Fibroblast of gingiva (primary cell): Measurements from ENCODE around the gene OVOL2.
"Not testable (repeated sequence)": the region's sequence is repeated elsewhere in the genome, so short reads cannot be mapped to it uniquely, and the experiment has no call there.

Source experiments
- DNase-seq: peaks from one replicate; pipeline ENCODE4 v3.0.0-alpha.2; 2011; ENCODE audit warnings: low read depth

The OVOL2 gene

DNA sequence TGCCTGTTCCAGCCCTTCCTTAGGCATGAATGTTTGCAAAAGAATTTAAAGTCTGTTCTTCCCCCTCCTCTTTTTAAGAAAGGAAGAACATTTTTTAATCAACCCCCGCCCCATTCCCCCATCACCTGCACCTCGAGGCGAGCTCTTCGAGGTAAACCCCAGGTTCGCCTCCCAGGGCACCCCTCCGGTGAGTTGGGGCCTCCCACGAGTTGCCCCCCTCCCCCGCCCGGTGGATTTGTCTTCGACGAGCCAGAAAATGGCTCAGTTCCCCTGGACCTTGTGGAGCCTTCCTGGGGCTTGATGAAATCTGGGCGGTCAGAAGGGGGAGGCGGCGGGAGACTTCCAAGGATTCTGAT, 256 bp upstream of the OVOL2 start:
- no peak for DNase-seq

DNA sequence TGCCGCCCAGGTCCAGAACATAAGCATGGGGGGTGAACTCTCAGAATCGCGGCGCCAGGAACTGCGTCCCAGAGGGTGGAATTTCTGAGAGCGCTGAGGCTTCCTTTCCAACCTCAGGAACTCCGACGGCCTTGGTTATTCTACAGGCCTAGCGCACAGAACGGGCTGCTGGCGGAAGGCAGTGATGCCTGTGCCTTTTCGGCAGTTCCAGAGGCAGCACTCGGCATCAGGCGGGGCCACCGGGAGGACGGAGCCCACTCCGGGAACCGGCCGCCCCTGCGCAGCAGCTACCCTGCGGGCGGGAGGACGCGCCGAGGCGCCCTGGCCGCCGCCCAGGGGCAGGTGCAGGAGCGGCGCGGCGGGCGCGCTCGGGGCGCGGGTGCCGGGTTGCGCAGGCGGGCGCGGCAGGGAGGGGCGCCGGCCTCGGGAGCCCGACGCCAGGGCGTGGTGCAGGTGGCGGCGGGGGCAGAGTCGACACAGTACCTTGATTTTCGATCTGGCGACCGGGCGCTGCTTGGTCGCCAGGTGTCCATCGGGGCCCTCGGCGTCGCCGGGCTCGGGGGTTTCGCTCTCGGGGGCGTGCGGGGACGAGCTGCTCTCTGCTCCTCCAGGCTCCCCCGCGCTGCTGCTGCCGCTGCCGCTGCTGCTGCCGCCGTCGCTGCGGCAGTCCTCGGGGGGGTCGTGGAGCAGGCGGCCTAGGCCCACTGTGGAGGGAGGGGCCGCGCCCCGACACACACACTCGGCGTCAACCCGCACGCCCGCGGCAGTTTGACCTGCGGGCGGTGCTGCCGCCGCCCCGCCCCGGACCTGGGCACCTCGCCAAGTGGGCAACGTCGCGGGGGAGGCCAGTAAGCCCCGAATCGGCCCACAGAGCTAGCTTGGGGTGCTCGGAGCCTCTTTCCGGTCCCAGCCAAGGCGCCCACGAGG, 1.3 kb downstream of the OVOL2 start:
- no peak for DNase-seq

DNA sequence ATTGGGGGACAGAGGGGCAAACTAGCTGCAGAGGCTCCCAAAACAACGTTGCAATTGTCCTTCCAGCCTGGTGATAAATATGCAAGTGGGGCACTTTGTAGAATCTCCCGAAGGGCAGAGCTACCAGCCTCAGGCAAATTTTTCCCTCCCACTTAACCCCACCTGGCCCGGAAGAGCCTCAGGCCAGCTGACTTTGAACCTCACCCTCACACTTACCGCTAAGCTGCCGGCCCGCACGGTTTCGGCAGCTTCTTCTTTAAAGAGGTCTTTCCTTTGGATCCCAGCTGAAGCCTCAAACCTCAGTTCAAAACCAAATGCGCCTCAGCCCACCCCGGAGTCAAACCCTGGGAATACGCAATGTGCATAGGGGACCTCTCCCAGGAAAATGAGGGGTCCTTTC, 2.5 kb downstream of the OVOL2 start:
- no peak for DNase-seq

DNA sequence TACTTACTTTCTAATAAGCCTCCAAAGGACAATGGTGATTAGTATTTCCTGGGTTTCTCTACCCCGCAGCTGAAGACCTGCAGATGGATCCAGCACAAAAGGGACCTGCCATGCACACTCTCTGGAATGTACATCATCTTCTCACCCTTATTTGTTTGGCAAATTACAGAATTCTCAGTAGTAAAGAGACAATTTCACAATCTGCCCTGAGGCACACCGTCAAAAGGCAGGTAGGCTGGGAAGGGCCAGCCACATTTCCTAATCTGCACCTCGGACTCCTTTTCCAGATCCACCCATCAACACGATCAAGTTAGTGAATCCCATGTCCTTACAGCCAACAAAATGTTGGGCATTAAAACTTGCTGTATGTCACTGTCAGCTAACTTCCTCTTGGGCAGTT, 4.9 kb downstream of the OVOL2 start:
- DNase-seq, result no peak

DNA sequence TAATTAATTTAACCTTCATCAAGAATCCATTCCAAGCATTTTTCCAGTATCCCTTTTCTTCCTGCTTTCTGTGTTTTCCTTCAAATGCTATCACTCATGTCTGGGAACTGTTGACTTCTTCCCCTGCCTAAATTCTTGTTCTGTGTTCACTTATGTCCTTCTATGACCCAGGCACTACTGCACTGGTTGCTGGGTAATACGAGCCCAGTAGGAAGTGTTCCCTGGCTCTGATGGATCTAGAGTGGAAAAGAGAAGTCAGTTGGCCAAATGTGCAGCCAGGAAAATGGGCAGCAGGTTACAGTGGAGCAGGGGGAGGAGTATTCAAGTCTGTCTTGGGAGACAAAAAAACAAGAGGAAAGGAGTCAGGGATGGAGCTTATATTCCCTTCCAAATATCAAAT, 7.1 kb downstream of the OVOL2 start:
- DNase-seq, result no peak

DNA sequence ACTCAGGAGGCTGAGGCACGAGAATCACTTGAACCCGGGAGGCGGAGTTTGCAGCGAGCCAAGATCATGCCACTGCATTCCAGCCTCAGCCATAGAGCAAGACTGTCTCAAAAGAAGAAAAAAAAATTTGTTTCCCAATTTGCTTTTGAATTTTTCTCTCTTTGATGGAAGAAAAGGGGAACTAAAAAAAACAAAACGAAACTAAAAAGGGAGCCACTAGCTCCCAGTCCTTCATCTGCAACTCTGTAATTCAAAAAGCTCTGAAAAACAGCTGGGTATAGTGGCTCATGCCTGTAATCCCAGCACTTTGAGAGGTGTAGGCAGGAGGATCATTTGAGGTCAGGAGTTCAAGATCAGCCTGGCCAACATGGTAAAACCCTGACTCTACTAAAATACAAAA, 9.5 kb downstream of the OVOL2 start:
- DNase-seq, result no peak

DNA sequence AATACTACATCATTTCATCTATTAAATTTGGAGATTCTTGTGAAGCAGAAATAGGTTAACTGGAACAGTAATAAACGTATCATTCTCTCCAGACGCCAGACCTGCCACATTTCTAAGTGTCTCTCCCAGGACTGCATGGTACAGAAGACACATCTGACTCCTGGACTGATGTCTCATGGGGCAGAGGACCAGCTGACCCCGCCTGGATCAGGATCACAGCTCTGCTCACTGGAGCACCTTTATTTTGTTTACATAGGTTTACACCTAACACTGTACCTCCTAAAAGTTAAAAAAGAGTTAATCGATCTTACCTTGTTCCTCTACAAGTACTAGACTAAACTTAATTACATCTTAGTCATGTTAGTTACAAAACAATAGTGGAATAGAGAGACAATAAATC, 11.2 kb downstream of the OVOL2 start:
- DNase-seq, result no peak

DNA sequence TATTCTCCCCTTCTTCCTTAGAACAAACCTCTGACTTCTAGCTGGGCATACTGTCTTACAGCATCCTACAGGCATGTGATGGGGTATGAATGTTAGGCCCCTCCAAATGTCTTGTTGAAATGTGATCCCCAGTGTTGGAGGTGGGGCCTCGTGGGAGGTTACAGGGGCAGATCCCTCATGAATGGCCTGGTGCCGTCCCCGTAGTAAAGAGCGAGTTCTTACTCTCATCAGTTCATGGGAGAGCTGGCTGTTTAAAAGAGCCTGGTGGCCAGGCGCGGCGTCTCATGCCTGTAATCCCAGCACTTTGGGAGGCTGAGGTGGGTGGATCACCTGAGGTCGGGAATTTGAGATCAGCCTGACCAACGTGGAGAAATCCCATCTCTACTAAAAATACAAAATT, 15.5 kb downstream of the OVOL2 start:
- no peak for DNase-seq

DNA sequence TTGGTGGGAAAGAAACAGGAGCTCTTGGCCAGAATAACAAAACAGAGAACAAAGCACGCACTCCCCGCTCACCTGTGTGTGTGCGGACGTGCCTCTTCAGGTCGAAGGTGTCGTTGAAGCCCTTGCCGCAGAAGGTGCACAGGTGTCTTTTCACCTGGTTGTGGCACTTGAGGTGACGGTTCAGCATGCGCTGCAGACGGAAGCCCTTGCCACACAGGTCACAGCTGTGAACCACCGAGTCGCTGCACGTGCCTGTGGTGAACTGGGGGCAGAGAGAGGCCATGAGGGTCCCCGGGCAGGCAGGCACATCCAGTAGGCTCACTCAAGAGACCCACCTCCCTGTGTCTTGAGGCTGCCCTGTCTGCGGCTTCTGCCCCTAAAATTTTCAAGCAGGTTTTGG, 16.3 kb downstream of the OVOL2 start:
- DNase-seq, result no peak

DNA sequence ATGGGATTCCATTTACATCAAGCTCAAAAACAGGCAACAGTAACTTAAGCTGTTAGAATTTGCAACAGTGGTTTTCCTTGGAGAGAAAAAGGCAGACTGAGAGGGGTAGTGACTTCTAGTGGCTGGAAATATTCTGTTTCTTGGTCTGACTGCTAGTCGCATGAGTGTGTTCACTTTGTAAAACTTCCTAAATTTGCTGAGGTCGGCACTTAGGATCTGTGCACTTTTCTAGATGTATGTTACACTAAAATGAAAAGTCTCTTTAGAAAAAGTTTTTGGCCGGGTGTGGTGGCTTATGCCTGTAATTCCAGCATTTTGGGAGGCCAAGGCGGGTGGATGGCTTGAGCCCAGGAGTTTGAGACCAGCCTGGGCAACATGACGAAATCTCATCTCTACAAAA, 18.7 kb downstream of the OVOL2 start:
- DNase-seq, result no peak

DNA sequence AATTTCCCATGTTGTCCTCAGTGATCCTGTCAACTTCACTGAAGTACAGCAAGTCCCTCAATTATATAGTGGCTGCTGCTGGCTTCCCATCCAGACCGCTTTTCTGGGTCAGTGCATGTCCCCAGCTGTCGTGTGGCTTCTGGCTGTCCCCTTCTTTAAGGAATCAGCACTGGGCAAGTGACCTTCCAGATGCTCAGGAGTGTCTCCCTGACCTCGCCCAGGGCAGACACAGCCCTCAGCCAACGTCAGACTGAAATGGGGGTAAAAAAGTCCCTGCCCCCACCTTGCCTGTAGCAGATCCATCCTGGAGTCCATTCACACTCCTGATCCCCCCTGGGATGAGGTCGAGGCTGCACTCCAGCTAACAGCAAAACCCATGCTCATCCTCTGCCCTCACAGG, 23.7 kb downstream of the OVOL2 start:
- no peak for DNase-seq

DNA sequence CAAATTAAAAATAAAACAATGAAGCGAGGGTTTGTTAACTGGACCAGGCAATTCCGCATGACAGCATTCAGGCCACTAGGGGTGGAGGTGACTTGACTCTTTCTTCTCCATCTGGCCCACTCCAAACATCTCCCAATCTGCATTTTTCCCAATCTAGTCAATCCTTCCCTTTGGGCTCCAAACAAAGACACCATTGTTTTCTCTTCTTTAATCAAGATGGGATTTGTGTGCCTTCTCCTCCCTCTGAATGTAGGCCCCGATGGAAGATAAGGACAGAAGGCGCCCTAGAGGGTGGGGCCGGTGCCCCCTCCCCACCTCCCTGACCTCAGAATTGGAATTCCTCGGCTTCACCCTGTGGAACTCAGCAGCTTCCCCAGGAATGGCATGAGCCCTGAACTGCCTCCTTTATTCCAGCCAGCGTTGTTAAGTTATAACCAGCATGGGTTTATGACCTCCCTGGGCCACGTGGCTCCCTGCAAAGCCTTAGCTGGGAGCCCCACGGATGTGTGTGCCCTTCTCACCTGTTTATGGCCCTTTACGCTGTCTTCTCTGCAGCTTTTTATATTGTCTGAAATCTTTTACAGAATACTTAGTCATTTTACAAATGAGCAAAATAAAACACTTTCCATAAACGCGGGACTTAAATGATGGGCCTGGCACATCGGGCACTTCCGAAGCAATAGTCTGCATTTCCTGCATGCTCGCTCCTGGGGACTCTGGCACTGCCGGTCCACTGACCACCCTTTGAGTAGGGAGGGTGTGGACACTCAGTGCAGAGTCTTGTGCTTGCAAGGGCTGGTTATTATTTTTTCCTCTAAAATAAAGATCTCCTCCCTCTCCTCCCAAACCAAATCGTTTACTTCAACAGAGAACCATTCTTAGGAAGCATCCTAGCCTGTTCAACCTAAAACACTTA, 24.5 kb downstream of the OVOL2 start:
- no peak for DNase-seq

DNA sequence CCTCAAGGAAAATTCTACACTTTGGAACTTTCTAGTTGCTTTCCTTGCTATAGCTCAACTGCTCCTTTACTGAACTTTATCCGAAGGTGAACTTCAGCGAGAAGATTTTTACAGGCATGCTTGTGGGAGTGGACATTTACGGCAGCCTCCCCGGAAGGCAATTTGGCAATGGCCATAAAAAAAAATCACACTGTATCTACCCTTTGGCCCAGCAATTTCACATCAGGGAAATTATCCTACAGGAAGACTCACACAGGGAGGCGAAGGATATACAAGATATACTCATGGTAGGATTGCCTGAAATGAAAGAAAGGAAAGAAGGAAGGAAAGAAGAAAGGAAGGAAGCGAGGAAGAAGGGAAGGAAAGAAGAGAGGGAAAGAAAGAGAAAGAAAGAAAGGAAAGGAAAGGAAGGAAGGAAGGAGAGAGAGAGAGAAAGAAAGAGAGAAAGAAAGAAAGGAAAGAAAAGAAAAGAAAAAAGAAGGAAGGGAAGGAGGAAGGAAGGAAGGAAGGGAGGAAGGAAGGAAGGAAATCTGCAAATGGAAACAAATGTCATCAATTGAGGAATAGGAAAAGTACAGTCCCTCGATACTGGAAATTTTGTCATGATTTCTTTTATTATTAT, 25.7 kb downstream of the OVOL2 start:
- DNase-seq, result no peak

DNA sequence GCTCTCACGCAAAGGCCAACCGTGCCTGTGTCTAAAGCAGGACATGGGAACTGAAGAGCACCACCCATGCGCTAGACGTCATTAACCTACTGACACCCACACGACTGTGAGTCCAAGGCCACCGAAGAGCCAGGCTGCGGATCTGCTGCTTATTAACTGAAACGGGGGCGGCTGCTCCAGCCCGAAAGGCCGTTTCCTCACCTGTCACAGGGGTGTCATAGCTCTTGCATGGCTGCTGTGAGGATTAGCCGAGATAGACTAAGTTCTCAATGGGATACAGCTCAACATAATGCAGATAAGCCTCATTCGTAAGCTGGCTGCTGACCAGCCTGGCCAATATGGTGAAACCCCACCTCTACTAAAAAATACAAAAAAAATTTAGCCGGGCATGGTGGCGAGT, 26.7 kb downstream of the OVOL2 start:
- no peak for DNase-seq

DNA sequence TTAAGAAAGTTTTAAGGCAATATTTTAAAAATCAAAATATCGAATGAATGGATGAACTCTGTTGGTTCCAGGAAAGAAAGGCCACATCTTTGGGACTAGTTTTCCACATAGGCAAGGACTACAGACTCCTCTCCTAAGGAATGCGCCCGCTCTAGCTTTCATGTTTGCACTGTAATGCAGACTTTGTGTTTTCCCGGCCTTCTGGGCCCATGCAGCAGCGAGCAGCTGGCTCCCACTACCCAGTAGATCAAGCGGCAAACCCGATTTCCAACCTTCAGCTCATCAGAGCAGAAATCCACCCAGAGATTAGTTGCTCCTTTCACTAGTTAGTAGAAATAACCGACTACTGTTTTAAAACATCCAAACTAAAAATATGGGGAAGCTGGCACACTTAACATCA, 27.7 kb downstream of the OVOL2 start:
- no peak for DNase-seq

DNA sequence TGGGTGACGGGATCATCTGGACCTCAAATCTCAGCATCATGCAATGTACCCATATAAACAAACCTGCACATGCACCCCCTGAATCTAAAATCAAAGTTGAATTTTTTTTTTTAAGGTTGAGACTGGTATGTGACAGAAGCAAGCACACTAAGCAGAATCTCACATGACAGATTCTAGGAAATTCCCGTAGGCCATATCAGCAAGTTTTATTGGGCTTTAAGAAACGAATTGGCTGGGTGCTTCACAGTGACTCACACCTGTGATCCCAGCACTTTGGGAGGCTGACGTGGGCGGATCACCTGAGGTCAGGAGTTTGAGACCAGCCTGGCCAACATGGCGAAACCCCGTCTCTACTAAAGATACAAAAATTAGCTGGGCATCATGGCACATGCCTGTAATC, 30.7 kb downstream of the OVOL2 start:
- DNase-seq, result not testable (repeated sequence)

DNA sequence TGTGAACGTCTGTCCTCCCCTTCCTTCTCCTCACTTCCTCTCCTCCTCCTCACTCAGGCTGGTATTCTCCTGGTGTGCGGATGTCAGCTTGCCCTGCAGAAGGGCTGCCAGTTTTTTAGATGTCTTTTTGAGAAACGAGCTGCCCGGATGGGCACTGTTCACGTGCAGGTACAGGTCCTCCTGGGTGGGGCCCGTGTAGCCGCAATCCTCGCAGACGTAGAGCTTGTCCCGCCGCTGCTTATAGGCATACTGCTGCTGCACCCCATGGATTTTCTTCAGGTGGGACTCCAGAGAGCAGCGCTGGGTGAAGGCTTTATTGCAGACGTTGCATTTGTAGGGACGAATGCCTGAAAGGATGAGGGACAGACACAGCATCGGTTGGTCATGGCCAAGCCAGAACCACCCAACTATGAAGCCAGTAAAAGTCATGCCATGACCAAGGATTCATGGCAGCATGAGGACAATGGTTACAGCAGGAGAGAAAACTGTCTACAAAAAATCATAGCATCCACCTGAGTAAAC, 33.0 kb downstream of the OVOL2 start:
- no peak for DNase-seq

DNA sequence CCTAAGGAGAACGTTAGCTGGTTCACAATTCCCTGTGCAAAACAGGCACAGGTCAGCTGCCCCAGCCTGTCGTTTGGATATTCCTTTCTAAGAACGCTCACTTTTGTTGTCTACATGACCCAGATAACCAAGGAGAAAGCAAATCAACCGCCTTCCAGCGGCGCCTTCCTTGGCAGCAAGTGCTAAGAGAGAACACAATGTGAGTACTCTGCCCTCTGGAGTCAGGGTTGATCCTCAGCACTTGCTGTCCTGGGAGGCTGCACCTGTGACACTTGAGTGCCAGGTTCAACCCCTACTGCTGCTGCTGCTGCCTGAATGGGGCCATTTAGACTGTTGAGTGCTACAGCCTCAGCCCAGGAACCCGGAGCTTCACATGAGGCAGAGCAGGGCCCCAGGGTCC, 36.8 kb downstream of the OVOL2 start:
- DNase-seq, result no peak

DNA sequence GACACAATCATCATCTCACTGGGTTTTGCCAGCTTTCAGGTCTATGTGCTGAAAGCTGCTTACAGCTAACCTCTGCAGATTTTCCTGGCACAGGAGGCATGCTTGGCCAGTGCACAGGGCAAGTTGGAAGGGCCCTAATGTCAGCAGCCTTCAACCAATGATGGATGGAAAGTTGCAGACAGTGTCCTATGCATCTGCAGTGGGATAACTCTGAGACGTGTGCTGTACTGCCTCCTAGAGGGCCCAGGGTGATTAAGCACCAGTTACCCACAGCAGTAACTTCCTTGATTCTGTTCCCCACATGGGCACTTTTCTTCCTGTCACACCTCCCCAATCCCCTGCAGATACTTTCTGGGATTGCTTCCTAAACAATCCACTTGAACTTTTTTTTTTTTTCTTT, 38.6 kb downstream of the OVOL2 start:
- DNase-seq, result no peak

DNA sequence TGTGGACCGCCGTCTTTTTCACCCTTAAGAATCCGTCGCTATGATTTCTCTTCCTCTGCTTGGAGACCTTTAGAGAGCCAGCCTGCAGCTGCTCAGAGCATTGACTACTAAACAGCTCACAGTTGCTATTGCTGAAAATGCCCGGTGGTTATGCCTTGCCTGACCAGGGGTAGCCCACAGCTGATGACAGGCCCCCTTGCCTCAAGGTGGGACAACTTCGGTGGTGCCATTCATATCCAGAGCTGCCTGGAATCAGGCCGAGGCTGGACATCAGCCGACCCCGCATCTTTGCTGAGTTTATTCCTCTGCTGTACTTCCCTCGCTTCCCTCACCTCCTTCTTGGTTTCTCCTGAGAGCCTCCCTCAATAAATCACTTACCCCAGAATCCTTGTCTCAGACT, 39.6 kb downstream of the OVOL2 start:
- no peak for DNase-seq

DNA sequence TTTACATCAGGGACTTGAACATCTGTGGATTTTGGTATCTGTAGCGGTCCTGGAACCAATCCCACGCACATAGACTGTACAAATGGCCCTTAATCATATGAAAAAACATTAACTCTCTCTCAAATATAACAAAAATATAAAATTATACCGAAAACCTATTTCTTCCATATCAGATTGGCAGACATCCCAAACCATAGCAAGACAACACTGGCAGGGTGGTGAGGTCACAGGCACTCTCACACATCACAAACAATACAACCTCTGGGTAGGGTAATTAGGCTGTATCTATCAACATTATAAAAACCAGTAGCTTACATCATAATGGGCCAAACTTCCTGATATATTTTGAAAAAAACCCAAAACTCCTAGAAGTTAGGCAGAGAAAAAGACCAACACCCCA, 40.9 kb downstream of the OVOL2 start:
- no peak for DNase-seq

DNA sequence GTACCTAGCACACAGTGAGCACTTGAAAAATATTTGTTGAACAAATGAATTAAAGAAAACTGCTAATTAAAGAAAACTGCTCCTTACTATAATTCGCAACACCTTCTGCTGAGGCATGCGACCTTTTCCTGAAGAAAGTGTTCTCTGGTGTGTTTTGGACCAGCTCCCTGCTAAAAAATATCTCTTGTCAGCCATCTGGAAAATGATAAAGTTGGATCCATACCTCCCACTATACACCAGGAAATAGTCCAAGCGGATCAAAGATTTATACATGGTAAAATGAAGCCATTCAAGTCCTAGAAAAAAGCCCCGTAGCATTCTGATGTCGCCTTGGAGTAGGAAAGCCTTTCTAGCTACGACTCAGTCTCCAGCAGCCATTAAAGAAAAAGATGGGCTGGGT, 43.3 kb downstream of the OVOL2 start:
- no peak for DNase-seq

DNA sequence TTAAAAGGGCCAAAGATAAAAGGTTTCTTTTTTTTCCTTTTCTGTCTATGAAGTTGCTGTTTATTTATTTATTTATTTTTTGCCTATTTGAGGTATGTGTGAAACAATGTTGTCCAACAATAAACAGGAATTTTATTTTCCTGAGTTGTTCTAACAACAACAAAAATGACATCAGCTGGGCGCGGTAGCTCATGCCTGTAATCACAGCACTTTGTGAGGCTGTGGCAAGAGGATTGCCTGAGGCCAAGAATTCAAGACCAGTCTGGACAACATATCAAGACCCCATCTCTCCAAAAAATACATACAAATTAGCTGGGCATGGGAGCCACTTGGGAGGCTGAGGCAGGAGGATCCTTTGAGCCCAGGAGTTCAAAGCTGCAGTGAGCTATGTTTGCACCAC, 44.8 kb downstream of the OVOL2 start:
- no peak for DNase-seq
